ENCODE data around the gene PNMA6F. TPM values are rescaled to one million over a fixed set of nuclear protein-coding genes. Genes with fewer than 3 reads are reported as not detected.

PNMA6F gene
- polyA plus RNA-seq, 1 experiment = not detected

- no peak overlapping the region for H3K27ac ChIP-seq (ENCODE audit: low read depth, low read length)
- no peak for DNase-seq (ENCODE audit: low read depth, low spot score)
- no peaks in the 10 kb centered on the region for H3K9me3 ChIP-seq (ENCODE audit: control insufficient read depth, insufficient read depth, low read length)
- TF ChIP-seq CTCF (IDR thresholded peaks at IDR 0.05; ENCODE audit: low read depth, low read length) = no peak
- ChIA-PET CTCF (no interaction called here), POLR2A (no interaction called here)
- H3K27me3 ChIP-seq (ENCODE audit: control insufficient read depth, insufficient read depth, low read length) = no peaks in the 10 kb centered on the region
- H3K4me3 ChIP-seq (ENCODE audit: low read depth, low read length) = no peak overlapping the region
These were observed 16.4 kb downstream of the PNMA6F start for GRCh38 chrX:153304988-153305736.

- no peak for TF ChIP-seq CTCF (IDR thresholded peaks at IDR 0.05; ENCODE audit: low read depth, low read length)
- no peak overlapping the region for H3K4me3 ChIP-seq (ENCODE audit: low read depth, low read length)
- no peak overlapping the region for H3K27ac ChIP-seq (ENCODE audit: low read depth, low read length)
- H3K27me3 ChIP-seq (ENCODE audit: control insufficient read depth, insufficient read depth, low read length) = no peaks in the 10 kb centered on the region
- ChIA-PET POLR2A (no interaction called here), CTCF (no interaction called here)
- no peaks in the 10 kb centered on the region for H3K9me3 ChIP-seq (ENCODE audit: control insufficient read depth, insufficient read depth, low read length)
- DNase-seq (ENCODE audit: low read depth, low spot score) = no peak
These were observed 18.0 kb downstream of the PNMA6F start for GRCh38 chrX:153303276-153304262.

- no peak for TF ChIP-seq CTCF (IDR thresholded peaks at IDR 0.05; ENCODE audit: low read depth, low read length)
- H3K27ac ChIP-seq (ENCODE audit: low read depth, low read length) = no peak overlapping the region
- H3K9me3 ChIP-seq (ENCODE audit: control insufficient read depth, insufficient read depth, low read length) = no peaks in the 10 kb centered on the region
- DNase-seq (ENCODE audit: low read depth, low spot score) = no peak
- no peak overlapping the region for H3K4me3 ChIP-seq (ENCODE audit: low read depth, low read length)
- ChIA-PET POLR2A (no interaction called here), CTCF (no interaction called here)
- H3K27me3 ChIP-seq (ENCODE audit: control insufficient read depth, insufficient read depth, low read length) = no peaks in the 10 kb centered on the region
These were observed 18.8 kb downstream of the PNMA6F start for GRCh38 chrX:153302796-153303195.

- no peak for TF ChIP-seq CTCF (IDR thresholded peaks at IDR 0.05; ENCODE audit: low read depth, low read length)
- CTCF ChIA-PET = no interaction called here
These were observed 19.8 kb downstream of the PNMA6F start for GRCh38 chrX:153301746-153302145.

GRCh38 chrX:153299855-153300254 lies 21.7 kb downstream of the PNMA6F start:
- no peak overlapping the region for H3K4me3 ChIP-seq (ENCODE audit: low read depth, low read length)
- ChIA-PET CTCF (interaction anchor here (0.9 kb wide), 1 partner anchor 267 kb away, joined by 3 read pairs; no protein-coding TSS in a partner anchor), POLR2A (no interaction called here)
- H3K27me3 ChIP-seq (ENCODE audit: control insufficient read depth, insufficient read depth, low read length) = no peaks in the 10 kb centered on the region
- no peak overlapping the region for H3K27ac ChIP-seq (ENCODE audit: low read depth, low read length)
- H3K9me3 ChIP-seq (ENCODE audit: control insufficient read depth, insufficient read depth, low read length) = no peaks in the 10 kb centered on the region
- no peak for TF ChIP-seq CTCF (IDR thresholded peaks at IDR 0.05; ENCODE audit: low read depth, low read length)
- no peak for DNase-seq (ENCODE audit: low read depth, low spot score)

More at GRCh38 chrX:153301746-153302145, 19.8 kb downstream of the PNMA6F start:
- DNase-seq (ENCODE audit: low read depth, low spot score) = no peak
- no peaks in the 10 kb centered on the region for H3K9me3 ChIP-seq (ENCODE audit: control insufficient read depth, insufficient read depth, low read length)
- POLR2A ChIA-PET = no interaction called here
- H3K27me3 ChIP-seq (ENCODE audit: control insufficient read depth, insufficient read depth, low read length) = no peaks in the 10 kb centered on the region
- no peak overlapping the region for H3K4me3 ChIP-seq (ENCODE audit: low read depth, low read length)
- no peak overlapping the region for H3K27ac ChIP-seq (ENCODE audit: low read depth, low read length)

All from AG04450 (cell line).